GM21360 (cell line): Measurements from ENCODE around the gene OR8D2.
"Not testable (repeated sequence)": the region's sequence is repeated elsewhere in the genome, so short reads cannot be mapped to it uniquely, and the experiment has no call there.

ENCODE experiments used
- ATAC-seq: cut with Tn5 transposase; IDR thresholded peaks from one replicate; pipeline ENCODE4 v1.9.1; 2021; ENCODE audit warnings: mild to moderate bottlenecking, moderate library complexity; ENCODE audit not compliant: unreplicated experiment

OR8D2 gene

DNA sequence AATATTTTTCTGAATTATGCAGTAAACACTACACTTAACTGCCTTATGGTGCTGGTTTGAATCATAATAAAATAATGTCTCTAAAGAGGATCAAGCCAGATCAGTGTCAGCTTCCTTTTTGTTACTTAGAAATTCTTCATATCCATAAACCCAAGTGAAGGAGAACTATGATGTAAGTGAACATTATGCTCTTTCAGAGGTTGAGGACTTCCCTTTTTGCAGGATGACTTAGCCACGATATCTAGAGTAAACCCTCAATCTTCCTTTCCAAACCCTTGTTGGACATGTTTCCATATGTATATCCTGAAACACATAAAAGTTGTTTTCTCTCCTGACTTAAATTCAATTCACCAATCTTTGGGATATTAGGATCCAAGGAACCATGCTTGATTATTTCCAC lies 25.3 kb downstream of the OR8D2 start:
- no peak for ATAC-seq

DNA sequence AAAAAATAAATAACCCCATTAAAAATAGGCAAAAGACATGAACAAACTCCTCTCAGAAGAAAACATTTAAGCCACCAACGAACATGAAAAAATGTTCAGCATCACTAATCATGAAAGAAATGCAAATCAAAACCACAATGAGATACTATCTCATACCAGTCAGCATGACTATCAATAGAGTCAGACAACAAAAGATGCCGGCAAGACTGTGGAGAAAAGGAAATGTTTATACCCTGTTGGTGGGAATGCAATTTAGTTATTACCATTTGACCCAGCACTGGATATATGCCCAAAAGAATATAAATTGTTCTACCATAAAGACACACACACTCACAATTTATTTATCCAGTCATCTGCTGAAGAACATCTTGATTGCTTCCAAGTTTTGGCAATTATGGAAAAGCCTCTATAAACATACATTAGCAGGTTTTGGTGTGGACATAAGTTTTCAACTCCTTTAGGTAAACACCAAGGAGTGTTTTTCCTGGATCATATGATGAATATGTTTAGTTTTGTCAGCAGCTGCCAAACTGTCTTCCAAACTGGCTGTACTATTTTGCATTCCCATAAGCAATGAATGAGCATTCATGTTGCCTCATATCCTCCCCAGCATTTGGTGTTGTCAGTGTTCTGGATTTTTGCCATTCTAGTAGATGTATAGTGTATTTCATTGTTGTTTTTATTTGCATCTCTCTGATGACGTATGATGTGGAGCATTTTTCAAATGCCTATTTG lies 34.2 kb downstream of the OR8D2 start:
- no peak for ATAC-seq

DNA sequence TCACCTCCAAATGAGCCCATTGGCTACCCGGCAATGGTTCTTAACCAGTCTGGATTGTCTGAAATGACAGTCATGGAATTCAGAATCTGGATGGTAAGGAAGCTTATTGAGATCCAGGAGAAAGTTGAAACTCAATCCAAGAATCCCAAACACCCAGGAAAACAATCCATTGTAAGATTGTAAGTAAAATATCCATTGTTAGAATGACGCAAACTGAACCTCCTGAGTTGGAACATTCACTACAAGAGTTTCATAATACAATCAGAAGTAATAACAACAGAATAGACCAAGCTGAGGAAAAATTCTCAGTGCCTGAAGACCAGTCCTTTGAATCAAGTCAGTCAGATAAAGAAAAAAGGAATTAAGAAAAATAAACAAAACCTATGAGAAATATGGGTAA lies 41.7 kb downstream of the OR8D2 start:
- no peak for ATAC-seq

DNA sequence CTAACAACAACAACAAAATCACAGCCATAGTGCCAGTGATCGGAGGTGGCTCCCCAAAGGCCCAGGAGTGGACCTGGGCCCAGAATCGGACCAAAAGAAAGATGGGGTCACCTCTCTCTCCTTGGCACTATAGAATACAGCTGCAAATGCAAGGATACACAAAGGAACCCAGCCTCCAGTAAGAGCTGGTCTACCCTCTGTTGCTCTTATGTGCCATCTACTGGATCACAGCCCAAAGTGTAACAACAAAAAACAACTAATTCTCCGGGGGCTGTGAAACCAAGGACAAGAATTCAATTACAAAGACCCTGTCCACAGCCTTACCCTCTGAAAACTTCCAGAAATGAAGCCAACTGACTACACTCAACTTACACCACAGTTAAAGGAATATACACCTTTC lies 42.2 kb downstream of the OR8D2 start:
- no peak for ATAC-seq

DNA sequence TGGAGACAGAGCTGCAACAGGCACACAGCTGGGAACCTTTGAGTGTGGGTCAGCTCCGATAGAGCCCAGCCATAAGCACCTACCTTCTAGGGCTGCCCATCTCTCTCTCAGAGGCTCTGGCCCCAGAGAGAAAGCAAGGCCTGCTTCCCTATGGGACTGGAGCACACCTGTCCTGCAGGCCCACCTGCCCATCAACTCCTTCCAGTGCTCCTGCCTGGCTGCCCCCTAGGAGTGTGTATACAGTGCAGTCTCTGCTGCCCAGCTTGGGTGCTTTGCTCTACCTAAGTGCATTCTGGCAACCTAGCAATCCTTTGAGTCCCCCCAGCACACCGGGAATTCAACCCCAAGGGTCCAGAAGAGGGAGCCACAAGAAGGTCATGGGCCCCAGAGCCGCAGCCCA lies 42.8 kb downstream of the OR8D2 start:
- ATAC-seq: no peak

DNA sequence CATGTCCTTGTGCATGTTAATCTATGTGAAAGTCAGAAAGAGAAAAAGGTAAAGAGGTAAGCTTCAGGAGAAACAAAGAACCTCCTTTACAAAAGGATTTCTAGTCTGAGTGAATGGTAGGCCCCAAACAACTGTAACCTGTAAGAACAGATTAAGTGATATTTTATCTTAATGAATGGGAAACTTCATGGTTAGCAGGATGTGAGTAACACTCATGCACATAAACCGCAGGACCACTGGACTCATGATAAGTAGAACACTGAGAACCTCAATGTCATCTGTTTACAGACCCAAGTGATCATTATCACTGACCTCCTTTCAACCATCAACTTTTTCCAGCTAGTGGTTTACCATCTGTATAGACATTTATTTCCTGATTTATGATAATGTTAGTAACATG lies 43.9 kb downstream of the OR8D2 start:
- no peak for ATAC-seq

DNA sequence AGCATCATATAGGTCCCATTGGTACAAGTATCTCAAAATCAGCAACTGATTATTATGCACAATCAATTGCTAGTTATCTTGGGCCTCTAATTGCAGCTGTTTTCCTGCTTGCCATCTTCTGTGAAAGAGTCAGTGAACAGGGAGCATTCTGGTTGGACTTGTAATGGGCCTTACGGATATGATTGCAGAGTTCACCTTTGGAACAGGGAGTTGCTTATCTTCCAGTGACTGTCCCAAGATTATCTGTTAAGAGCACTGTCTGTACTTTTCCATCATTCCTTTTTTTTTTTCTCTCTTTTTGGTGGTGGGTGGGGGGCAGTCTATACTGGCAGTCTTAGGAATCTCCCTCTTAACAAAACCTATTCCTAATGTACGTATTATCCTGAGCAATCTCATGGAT lies 46.0 kb downstream of the OR8D2 start:
- no peak for ATAC-seq

DNA sequence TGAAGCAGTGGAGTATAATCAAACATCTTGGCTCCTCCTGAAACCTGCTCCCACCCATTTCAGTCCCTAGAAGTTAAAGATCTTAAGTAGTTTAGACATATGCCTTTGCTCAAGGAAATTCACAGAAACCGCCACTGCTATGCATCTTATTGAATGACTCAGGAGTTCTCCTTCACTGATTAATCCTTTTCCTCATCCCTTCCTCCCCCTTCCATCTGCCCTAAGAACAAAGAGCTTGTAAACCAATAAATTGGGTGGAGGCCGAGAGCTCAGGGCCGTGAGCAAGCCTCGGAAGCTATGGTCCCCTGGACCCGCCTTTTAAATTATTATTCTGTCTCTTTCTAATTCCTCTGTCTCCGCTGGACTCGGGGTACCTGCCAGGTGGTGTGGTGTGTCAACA lies 49.1 kb downstream of the OR8D2 start:
- not testable (repeated sequence) for ATAC-seq
